Hypothalamus (tissue), 51 donors: ENCODE results near the gene MAN1C1.
"Not testable (repeated sequence)": the region's sequence is repeated elsewhere in the genome, so short reads cannot be mapped to it uniquely, and the experiment has no call there.

Source experiments
- DNase-seq, 51 donors: peaks; one replicate each; lab custom pipeline; 2025; lab: John Stamatoyannopoulos, UW

MAN1C1 gene

DNA sequence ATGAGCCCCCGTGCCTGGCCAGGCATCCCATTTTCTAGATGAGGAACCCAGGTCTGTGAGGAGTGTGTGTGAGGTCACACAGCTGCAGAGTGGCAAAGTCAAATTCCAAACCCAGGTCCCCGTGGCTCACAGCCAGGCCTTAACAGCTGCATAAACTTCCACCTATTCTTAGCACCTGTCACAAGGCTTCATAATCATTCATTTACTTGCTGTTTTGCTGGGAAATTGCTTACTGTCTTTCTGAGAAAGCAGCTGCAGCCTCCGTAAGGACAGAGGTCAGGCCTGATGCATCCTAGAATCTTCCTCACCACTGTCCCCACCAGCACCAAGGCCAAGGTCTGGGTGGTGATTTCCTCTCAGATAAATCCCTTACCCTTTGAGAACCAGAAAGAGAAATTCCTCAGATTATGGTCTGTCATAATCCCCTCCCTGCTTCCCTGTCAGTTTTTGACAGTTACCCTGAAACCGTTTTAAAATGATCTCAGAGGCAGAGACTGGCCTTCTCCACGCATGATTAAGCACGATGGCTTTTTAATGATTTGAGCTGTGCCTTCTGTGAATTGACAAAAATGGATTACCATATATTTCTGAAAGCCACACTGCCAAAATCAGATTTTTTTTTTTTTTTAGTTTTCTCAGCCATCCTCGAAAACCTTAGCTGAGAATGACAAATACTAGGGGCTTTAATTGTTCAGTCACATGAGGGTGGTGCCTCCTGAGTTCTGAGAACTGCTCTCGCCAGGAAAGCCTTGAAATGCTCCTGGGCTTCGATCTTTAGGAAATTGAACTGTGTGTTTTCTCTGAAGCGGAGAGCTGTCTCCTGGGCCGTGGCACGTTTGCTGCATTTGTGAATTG, 113.4 kb downstream of the MAN1C1 start:
- DNase-seq: peak in 1 of 51 donors; percentile 5

DNA sequence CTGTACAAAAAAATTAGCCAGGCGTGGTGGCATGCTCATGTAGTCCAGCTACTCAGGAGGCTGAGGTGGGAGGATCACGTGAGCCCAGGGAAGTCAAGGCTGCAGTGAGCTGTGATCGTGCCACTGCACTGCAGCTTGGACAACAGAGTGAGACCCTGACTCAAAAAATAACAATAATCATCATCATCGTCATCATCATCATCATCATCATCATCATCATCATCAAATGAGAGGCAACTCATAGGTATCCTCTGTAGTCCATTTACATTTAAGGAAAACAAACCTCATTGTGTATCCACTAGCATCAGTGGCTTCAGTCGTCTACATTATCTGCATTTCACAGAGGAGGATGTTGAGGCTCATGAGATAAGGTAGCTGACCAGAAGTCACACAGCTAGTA, 114.6 kb downstream of the MAN1C1 start:
- DNase-seq: no peak

DNA sequence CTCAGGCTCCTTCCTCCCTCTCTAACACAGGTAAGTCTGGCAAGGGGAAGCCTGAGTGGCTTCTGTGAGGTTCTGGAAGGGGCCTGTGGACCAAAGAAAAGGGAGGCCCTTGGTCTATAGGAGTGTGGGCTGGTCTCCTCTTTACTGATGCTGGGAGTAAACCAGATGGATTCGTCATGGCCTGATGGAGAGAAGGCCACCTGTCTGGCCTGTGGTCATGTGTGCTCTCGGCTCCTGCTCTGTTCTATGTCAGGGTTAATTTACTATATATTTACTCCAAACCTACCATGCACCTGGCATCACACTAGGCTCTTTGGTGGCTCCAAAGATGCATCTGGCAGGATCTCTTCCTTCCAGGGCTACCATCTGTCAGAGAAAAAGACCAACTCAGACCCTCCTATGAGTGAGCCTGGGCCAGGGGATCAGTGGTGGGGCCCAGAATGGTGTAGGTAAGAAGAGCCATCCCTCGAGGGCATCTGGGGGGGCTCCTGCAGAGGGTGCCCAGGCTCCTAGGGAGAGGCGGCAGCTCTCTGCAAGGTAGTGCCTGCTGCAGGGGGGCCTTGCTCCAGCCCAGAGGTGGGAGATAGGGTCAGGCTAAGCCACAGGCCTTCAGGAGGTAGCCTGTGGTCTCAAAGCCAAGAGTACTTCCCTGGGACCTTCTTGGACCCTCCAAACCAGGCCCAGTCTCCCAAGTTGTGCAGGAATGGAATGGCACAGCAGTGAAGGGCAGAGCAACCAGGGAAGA, 115.2 kb downstream of the MAN1C1 start:
- DNase-seq: no peak

DNA sequence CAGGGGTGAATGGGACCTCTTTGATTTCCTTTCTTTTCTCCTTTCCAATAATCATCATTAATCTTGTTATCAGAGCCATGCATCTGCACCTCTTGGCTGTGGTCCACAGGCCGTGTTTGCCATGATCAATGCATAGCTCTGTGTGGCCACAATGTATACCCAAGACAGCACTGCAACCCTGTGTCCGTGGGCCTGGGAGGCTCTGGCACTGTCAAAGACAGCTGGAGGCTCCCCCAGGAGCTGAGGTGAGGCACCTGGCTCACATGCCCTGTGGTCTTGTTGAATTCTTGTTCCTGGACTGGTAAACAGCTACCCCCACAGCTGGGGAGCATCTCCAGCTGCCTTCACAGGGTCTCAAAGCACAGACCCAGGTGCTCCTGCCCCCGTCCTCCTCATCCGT, 116.2 kb downstream of the MAN1C1 start:
- no peak for DNase-seq

DNA sequence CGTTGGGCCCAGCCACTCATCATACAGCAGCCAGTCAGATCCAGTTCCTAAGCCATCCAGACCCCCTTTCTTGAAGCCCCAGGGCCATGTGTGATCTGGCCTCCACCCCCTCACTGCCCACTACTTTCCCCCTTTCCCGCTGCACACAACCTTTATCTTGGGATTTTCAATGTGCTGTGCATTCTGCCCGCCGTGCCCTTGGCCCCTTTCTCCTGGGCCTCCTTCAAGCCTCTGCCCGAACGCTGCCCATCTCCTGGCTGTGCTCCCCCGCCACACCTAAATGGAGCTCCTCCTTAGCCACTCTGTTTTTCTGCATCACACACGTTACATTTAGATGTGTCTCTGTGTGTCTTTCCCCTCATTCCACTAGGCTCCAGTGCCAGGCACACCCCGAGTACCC, 116.7 kb downstream of the MAN1C1 start:
- no peak for DNase-seq

DNA sequence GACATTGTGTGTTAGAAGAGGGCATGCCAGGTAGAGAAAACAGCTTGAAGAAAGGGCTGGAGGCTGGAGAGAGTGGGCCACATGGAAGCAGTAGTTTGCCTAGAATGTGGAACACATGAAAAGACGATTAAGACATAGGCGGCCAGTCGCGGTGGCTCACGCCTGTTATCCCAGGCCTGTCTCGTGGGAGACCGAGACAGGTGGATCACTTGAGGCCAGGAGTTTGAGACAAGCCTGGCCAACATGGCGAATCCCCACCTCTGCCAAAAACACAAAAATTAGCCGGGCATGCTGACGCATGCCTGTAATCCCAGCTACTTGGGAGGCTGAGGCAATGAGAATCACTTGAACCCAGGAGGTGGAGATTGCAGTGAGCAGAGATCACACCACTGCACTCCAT, 118.4 kb downstream of the MAN1C1 start:
- DNase-seq: not testable (repeated sequence)

DNA sequence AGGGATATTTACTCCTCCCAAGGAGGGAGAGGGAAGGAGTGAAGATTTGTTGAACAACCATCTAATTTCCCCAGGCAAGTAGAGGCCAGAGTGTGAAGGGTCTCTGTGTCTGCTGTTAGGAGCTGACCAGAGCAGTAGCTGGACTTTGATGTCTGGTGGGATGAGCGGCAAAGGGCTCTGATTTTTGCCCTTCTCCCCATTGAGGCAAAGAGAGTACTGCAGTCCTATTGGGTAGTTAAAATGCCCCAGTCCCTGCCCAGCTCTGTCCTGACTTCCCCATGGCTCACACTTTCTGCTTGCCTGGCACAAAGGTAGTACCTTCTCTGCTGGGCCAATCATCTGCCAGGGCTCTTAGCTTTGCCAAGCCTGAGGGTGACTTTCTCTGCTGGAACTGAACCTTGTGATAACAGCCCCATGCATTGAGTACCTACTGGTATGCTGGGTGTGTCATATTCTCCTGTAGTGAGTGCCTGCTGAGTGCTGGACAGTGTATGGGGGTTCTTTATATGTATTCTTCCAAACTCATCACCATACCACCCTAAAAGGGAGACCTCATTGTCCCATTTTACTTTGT, 119.5 kb downstream of the MAN1C1 start:
- no peak for DNase-seq

DNA sequence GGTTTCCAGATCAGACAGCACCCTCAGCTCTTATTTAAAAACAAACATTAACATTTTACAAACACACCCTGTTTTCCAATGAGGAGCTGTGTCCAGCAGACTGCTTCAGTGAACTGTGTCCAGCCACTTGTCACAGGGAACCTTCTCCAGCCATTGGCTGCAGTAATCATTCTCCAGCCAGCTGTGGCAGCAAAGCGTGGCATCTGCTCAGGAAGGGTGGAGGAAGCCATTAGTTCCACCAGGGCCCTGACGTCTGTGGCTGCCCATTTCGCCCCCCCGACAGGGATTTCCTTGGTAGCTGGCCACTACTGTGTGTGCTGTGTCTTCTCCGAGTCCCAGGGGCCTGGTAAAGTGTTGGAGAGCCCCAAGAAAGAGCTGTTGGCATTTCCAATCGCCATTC, 120.5 kb downstream of the MAN1C1 start:
- DNase-seq: peak in 5 of 51 donors; percentile 5 to 29 (median 13)

DNA sequence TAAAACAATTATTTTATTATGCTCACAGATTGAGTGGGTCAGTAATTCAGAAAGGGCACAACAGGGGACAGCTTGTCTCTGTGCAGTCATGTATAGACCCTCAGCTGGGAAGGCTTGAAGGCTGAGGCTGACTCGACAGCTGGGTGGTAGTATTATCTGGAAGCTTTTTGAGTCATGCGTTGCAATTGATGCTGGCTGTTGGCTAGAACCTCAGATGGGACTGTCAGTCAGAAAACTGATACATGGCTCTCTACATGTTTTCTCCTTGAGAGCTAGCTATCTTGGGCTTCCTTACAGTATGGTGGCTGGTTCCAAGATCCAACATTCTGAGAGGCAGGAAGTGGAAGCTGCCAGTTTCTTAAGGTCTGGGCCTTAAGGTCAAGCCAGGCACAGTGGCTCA, 121.9 kb downstream of the MAN1C1 start:
- no peak for DNase-seq

DNA sequence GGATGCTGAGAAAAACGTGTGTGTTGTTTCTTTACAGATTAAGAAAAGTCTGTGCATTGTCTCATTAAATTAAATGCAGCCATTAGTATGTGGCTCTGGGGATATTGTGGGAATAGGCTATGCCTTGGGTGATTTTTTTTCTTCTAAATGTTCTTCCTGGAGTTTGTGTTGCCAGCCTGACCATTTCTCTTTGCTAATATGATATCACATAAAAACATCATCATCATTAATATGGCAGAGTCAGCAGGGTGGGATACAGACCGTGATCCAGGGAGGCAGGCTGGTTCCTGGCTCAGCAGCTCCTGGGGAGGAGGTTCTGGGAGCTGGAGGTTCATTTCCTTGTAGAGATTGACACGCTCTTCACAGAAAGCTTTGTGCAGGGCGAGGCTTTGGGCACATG, 122.8 kb downstream of the MAN1C1 start:
- DNase-seq: no peak

DNA sequence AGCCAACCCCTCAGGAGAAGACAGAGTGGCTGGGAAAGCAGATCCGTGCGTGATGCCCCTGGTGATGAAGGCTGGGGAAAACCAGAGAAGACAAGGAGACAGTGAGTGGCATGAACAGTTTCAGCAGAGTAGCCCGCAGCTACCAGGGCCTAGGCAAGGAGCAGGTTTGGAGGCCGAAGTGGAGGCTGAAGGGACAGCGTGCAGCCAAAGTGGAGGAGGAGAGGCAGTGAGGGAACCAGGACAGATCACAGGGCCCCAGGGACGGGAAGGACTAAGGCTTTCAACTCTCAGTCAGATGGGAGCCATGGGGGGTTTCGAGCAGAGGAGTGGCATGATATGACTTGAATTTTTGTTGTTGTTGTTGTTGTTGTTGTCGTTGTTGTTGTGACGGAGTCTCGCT, 123.5 kb downstream of the MAN1C1 start:
- no peak for DNase-seq

DNA sequence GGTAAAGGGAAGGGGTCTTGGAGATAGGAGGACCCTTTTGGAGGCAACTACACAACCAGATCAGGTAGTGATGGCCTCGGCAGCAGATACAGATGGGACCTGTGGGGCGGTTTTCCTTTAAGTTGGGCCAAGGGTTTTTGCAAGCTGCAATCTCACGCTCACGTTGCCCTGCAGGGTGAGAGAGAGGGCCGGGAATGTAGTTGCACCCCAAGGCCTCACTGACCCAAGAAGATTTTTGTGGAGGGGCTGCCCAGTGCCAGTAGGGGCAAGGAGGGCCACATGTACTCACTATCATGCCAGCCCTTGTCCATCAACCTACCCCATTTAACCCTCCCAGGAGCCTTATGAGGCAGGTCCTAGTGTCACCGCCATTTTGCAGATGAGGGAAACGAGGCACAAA, 125.7 kb downstream of the MAN1C1 start:
- DNase-seq: no peak

DNA sequence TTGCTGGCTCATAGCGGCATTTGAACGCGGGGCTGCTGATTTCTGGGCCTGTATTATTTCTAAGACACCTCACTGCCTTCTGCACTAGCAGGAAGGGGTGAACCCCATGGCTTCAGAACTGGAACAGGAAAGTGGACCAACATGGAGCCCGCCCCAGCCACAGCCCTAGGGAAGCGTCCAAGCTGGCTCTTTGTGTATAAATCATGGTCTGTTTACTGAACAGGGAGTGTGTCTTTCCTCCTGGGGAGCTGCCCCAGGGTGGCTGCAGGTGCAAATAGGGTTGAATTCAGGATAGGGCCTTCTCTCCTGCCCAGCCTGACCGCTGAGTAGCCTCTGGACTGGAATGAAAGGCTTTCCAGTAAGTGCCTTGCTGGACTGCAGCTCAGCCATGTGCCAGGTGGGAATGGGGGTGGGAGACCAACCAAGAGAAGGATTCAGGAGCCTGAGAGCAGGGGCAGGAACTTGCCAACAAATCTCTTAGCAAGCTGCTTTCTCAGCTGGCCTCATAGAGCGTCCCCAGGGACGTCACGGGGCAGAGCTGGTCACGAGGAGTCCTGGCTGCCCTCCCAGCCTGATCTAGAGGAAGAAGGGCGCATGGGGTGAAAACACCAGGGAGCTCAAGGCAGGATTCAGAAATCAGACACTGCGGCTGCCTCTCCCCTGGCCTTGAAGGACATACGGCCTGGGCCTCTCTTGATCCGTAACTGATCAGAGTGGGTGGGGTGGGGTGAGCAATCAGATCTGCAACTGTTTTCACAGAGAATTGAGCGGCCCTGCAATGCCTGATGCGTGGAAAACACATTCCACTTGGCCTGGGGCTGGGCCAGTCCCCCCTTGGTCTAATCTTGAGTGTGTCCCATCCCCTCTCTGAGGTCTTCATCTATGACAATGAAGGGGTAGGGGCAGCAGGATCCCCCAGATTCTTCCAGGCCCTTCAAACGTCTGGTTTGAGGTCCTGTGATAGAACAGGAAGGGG, 126.9 kb downstream of the MAN1C1 start:
- peak in 48 of 51 donors; percentile 8 to 83 (median 52) for DNase-seq

DNA sequence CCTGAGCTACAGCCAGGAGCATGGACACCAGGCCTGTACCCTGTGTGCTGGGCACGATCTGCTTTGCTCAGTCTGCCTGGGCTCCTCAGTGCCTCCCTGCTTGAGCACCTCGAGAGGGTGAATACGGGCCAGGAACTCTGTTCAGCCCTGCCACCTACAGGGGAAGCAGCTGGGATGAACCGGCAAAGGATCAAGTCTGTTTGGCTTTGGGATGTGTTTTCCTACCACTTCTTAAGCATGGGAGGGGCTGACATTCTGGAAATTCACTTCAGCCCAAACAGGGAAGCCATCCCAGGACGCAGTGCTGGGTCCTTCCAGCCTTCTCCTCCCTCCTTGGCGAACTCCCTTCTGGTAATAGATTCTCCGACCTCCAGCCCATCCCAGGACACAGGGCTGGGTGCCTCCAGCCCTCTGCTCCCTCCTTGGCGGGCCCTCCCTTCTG, 127.6 kb downstream of the MAN1C1 start:
- peak in 32 of 51 donors; percentile 14 to 64 (median 34) for DNase-seq

DNA sequence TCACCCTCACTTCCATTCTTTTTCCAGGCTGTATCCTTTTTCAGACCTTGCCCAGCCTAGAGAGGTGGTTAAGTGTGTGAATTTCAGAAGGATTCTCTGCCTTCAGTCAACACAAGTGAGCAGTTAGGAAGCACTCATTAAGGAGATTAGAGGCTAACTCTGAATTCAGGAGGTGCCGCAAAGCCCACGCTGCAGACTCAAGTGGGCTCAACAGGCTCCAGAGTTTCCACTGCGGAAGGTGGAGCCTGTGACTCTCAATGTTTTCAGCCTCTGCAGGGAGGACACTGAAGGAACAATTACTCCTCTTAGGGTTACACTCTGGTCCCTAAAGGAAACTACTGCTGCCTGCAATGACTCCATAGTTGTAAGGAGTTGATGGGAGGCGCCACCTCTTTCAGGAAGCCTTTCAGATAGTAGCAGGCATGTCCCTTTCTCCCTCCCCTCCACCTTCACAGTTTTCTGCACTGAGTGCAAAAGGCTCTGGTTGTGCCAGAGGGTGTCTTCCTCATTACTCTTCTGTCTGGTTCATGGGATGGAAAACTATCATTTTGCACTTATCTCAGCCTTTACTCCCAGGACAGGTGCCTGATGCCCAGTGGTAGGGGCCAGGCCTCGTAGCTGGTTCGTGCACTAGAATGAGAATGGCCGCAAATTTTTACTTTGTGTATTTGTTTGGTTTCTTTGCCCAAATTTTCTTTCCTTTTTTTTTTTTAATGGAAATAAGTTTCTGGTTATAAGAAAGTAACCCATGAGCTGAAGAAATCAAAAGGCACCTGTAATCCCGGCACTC, 128.2 kb downstream of the MAN1C1 start:
- DNase-seq: no peak

DNA sequence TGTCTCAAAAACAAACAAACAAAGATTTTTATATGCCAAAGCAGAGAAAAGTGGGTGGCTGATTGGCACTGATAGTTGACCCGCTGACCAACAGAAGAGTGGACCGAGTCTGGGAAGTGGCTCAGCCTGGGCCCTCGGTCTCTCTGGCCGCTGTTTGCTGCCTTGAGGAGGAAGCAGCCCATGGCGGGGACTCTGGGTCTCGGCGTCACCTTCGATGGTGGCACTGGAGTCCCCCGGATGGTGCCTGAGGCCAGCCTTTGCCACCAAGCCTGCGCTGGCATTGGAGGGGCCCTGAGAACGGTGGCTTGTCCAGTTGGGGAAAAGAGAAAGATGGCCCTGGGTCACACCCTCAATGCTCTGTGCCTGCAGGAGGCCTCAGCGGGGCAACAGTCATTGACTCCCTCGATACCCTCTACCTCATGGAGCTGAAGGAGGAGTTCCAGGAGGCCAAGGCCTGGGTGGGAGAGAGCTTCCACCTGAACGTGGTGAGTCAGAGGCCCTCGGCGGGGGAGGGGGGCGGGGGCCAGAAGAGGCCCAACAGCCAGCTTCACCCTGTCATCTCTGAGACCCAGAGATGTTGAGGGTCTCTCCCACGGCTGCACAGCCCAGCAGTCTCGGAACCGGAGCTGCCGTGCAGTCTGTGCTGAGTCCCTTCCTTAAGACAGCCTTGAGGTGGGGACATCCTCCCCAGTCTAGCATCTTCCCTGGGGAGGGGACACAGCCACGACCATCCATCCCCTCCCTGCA, 129.9 kb downstream of the MAN1C1 start:
- DNase-seq: no peak

DNA sequence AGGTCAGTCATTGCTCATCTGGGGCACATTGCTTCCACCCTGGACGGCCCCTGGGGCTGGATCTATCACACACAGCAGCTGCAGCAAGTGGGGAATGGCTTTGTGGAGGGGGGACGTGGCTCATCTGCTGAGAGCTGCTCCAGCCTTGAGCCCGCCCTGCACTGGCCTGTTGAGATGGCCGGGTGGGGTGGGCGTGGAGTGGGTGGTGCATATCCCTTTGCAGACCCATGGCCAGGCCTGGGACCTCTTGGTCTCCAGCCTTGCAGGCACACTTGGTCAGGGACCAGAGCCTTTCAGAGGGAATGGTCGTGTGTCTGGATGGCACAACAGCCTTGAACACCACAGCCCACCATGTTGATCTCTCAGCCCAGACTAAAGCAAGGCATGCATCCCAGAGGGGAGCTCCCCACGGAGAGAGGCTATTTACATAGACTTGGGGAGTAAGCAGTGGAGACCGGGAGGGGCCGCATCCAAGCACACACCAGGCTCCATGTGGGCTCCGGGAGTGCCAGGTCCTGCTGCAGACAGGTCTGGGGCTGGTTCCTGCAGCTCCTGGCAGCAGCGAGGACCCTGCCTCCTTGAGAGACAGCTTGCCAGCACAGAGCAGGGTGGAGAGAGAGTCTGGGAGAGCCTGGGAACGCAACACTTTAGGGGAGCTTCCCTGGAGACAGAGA, 130.6 kb downstream of the MAN1C1 start:
- no peak for DNase-seq

DNA sequence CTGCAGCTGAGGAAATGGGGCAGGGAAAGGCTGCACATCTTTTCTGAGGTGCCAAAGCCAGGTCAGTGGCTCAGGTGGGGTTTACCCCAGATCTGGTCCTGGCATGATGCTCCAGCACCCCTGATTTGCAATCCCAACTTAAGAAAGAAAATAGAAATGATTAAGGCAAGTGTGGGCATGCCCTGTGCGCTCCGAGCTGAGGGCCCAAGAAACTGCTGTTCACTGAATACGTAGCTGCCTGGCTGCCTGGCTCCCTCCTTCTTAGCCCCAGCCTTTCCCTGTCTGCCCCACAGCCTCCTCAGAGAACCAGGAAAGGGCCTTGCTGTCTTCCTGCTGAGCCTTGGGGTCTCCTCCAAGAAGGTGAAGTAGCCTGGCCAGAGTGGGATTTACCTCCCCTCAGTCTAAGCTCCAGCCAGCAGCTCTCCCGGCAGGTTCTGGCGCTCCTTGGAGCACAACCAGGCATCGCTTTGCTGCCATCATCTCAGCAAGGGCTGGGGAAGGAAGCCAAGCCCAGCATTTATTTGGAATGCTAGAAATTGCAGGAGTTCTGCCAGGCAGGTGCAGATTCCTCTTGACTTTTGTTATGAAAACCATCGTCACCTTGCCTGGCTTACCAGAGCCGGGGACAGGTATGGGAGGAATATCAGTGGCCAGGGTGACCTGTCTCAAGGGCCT, 132.1 kb downstream of the MAN1C1 start:
- peak in 2 of 51 donors; percentile 40 to 47 for DNase-seq
